Stimulated activated CD4-positive, alpha-beta T cell treated with anti-CD3 and anti-CD28 coated beads, Interleukin-2, amount 100 ng/mL, for 24 hours (primary cell): Measurements from ENCODE around the gene ZNF93.
"Not testable (repeated sequence)": the region's sequence is repeated elsewhere in the genome, so short reads cannot be mapped to it uniquely, and the experiment has no call there.

Experiments used
- DNase-seq, 2 donors: peaks; one replicate each; pipeline ENCODE4 v3.0.0-alpha.2; 2020

Gene ZNF93

GRCh38 chr19:19938449-19938848 lies 37.7 kb downstream of the ZNF93 start:
- DNase-seq, result no peak

GRCh38 chr19:19943848-19944582 lies 43.3 kb downstream of the ZNF93 start:
- DNase-seq, result no peak

- no peak for DNase-seq
Observed at GRCh38 chr19:19944583-19944880, 43.8 kb downstream of the ZNF93 start.

- DNase-seq, result no peak
Observed at GRCh38 chr19:19946226-19946625, 45.5 kb downstream of the ZNF93 start.

GRCh38 chr19:19948800-19949199 lies 48.1 kb downstream of the ZNF93 start:
- no peak for DNase-seq

- DNase-seq, result no peak
Observed at GRCh38 chr19:19955208-19955607, 54.5 kb downstream of the ZNF93 start.

GRCh38 chr19:19956434-19957075 lies 55.8 kb downstream of the ZNF93 start:
- DNase-seq, result peak in 1 of 2 donors; percentile 3

GRCh38 chr19:19957766-19958165 lies 57.0 kb downstream of the ZNF93 start:
- not testable (repeated sequence) for DNase-seq

GRCh38 chr19:19959151-19959799 lies 58.5 kb downstream of the ZNF93 start:
- peak; percentile 73 to 76 for DNase-seq

GRCh38 chr19:19964416-19964815 lies 63.7 kb downstream of the ZNF93 start:
- no peak for DNase-seq

GRCh38 chr19:19966126-19966525 lies 65.4 kb downstream of the ZNF93 start:
- DNase-seq, result not testable (repeated sequence)

GRCh38 chr19:19966862-19967261 lies 66.1 kb downstream of the ZNF93 start:
- DNase-seq, result no peak
